GM19452 (cell line): ENCODE results near the gene LGALS4.
"Not testable (repeated sequence)": the region's sequence is repeated elsewhere in the genome, so short reads cannot be mapped to it uniquely, and the experiment has no call there.

Source experiments
- ATAC-seq: cut with Tn5 transposase; IDR thresholded peaks from one replicate; pipeline ENCODE4 v1.9.1; 2021; ENCODE audit not compliant: unreplicated experiment

The LGALS4 gene

GRCh38 chr19:38812841-38813320, at the start of gene LGALS4:
TSS of gene LGALS4 (minus strand) at chr19:38812945. CDS start at chr19:38812886, 59 bp downstream.
- no peak for ATAC-seq

- no peak for ATAC-seq
Measured at GRCh38 chr19:38861368-38861767, 48.6 kb upstream of the LGALS4 start.

GRCh38 chr19:38859631-38860204, 47.0 kb upstream of the LGALS4 start:
- not testable (repeated sequence) for ATAC-seq

- ATAC-seq, result no peak
Measured at GRCh38 chr19:38856813-38857212, 44.1 kb upstream of the LGALS4 start.

GRCh38 chr19:38855751-38856150, 43.0 kb upstream of the LGALS4 start:
- not testable (repeated sequence) for ATAC-seq

DNA sequence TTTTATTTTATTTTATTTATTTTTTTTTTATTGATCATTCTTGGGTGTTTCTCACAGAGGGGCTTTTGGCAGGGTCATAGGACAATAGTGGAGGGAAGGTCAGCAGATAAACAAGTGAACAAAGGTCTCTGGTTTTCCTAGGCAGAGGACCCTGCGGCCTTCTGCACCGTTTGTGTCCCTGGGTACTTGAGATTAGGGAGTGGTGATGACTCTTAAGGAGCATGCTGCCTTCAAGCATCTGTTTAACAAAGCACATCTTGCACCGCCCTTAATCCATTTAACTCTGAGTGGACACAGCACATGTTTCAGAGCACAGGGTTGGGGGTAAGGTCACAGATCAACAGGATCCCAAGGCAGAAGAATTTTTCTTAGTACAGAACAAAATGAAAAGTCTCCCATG, 42.2 kb upstream of the LGALS4 start:
- not testable (repeated sequence) for ATAC-seq

GRCh38 chr19:38853214-38853613, 40.5 kb upstream of the LGALS4 start:
- ATAC-seq, result no peak

GRCh38 chr19:38852231-38853044, 39.7 kb upstream of the LGALS4 start:
- no peak for ATAC-seq

DNA sequence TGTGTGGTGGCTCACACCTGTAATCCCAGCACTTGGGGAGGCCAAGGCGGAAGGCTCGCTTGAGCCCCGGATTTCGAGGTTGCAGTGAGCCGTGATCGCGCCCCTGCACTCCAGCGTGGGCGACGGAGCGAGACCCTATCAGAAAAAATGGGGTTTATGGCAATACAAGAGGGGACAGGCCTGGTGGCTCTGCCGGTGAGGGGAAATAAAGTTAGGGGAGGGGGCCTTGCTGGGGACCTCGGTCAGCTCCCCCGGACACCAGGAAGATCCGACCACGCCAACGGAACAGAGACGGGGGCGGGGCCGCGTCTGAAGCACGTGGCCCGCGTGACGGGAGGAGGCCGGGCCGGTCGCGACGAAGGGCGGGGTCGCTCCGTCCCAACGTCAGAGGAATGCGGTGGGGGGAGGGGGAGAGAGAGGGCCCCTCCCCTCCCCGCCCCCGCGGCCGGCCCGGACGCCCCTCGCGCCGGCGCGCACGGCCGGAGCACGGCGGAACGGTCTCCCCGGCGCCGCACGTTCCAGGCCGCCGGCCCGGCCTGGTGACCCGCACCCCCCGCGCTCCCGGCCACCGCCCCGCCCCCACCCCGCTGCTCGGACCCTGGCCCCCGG, 39.0 kb upstream of the LGALS4 start:
- ATAC-seq, result no peak

- no peak for ATAC-seq
Measured at GRCh38 chr19:38850976-38851621, 38.4 kb upstream of the LGALS4 start.

GRCh38 chr19:38850436-38850975, 37.8 kb upstream of the LGALS4 start:
- ATAC-seq, result peak; percentile 74

DNA sequence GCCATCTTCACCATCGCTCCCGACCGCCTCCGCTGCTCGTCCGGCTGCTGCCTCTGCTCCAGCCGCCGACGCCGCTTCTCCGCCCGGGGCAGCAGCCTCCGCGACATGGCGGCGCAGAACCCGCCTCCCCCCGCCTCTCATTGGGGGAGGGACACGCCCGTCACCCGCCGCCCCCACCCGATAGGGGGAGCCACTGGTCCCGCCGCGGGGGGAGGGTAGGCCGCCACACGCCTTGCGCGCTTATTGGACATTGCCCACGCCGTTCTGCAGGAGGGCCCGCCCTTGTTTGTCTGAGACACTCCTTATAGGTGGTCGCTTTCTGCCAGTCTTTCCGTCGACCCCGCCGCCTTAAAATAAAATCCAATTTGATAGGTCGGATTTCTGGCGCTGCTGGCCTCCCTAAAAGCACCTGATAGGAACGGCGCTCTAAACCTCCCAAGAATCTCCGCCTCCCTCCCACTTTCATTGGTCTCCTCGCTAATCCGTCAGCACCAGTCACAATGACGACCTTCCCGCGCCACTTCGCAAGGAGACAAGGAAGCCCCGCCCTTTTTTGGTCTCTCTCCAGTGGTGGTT, 37.2 kb upstream of the LGALS4 start, which contains the start of gene HNRNPL:
Gene HNRNPL (minus strand): TSS at position 127 of the 576 bp plus-strand sequence. CDS start 20 bp downstream, at position 107.
- peak; percentile 47 for ATAC-seq

DNA sequence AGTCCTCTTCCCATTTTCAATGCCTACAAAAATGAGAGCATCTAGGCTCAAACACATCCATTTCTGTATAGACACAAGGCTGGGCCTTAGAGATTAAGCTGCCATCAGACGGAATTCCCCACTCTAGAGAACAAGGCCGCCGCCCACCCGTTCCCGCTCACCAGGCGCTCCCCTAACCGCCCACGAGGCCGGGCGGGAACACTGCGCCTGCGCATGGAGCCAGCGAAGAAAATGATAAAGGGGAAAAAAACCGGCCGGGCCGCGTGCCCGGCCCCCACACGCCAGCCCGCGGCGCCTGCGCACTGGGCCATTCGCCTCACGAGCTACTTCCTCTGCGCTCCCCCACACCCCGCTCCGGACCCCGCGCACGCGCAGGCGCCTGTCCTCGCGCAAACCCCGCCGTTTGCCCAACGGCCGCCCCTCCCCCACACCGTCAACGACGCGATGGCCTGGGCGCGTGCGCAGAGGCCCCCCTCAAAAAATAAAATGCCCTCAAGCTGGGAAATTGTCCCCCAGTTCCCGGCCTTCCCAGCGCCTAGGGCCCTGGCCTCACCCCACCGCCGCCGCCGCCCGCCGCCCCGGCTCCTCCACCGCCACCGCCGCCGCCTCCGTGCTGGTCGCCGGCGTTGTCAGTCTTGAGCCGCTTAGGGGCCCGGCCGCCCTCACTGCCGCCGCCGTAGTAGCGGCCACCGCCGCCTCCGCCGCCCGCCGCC, 36.6 kb upstream of the LGALS4 start:
- peak; percentile 31 for ATAC-seq

GRCh38 chr19:38848299-38849146, 35.8 kb upstream of the LGALS4 start:
- ATAC-seq, result no peak

- no peak for ATAC-seq
Measured at GRCh38 chr19:38846097-38846496, 33.4 kb upstream of the LGALS4 start.

DNA sequence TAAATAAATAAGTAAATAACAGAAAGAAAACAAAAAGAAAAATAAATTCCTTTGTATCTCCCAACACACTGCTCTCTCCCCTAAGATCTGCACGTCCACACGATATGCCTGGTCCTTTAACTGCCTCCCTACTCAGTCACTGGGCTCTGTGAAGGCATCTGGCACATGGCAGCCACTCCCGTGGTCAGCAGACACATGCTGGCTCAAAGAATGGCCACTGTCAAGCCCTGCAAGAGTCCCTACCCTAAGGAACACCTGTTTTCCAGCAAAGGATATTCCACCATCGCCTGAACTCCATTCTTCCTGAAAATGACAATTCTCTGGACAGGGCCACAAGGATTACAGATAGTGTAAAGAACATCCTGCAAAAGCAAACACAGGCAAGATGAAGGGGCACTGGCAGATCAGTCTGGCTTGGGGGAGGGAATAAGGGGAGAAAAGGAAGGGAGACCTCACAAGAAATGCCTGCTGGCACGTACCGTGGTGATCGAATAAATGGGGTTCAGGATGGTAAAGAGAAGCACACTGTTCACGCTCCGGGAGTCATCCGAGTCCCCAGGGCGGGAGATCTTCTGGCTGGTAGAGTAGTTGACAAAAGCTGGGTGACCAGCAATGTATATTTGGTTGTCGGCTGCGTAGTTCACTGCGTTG, 32.8 kb upstream of the LGALS4 start:
- no peak for ATAC-seq

DNA sequence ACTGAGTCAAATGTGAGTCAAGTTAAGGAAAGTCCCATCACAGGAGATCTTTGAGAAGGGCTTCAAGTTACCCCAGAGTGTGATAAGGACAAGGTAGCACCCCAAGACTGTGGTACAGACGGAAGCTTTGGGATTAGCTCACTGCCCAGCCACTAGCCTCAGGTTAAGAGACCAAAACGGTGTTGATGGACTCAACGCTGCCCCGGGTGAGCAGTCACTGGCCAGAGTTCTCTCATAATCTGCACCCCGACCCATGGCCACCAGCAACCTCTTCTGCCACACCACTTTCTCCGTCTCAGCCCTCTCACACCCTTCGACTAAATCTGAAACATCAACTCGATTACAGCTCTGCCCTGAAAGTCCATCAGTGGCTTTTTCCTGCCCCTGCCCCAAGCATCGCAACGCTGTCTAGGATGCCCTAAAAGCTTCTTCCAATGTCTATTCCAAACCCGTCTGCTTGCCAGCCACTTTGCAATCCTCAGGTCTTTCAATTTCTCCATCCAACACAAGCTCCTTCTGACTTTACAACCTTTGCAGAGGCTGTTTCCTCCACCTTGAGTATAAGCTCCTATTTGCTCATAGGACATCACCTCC, 31.4 kb upstream of the LGALS4 start:
- ATAC-seq, result no peak

GRCh38 chr19:38843175-38843758, 30.5 kb upstream of the LGALS4 start:
- no peak for ATAC-seq
